HG03108 (cell line): ENCODE data around the gene SLC39A11.

ENCODE experiments used
- ATAC-seq: cut with Tn5 transposase; IDR thresholded peaks from one replicate; pipeline ENCODE4 v1.9.1; 2021; ENCODE audit warnings: moderate library complexity; ENCODE audit not compliant: unreplicated experiment

SLC39A11 gene

DNA sequence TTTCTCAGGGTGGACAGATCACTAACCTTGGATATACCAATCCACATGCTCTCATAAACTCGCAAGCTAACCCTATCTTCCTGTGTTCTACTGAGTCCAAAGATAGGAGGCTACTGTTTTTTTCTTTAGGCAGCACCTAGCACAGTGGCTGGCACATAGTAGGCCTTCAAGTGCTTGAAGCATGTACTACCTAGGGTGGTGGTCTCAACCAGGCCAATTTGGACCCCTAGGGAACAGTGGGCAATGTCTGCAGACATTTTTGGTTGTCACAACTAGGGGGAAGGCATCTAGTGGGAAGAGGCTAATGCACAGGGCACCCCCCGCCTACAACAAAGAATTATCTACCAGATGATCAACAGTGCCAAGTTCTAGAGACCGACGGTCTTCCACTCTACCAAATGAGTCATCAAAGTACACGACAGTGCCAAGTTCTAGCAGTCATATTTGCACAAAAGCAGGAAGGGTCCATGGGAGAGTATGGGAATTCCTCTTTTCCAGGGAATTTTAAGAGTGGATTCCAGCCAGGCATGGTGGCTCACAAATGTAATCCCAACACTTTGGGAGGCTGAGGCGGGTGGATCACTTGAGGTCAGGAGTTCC is 390.3 kb downstream of the SLC39A11 start:
- no peak for ATAC-seq

DNA sequence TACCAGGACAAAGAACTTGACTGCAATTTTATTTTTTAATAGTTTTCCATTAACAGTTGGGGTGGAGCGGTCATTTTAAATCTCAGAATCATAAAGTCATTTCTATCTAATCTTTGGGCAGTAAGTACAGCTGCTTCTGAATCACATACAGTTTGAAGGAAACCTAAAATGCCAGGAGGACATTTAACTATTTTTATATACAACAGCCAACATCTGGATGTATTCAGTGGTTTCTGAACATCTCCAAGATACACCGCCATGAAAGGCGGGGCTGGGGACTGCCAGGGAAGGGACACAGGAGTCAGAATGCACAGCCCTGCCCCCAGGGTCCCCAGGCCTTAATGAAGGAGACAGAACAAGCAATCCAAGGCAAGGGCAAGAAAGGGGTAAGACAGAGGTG is 392.3 kb downstream of the SLC39A11 start:
- no peak for ATAC-seq

DNA sequence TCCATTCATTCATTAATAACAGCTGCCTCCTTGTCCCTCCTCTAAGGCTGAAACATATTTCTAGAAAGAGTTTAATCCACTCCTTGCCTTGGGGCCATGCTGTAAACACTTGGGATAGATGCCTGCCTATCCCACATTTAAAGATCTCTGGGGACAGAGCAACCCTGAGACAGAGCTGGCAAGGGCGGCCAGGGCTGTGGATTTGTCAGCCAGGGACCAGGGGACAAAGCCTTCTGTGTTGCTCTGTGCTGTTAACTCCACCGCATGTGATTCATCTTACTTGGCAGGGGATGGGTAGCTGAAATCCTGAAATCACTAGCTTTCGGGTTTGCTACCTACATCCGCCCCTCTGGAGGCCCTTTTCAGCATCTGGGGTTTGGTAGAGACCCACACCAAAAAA is 392.9 kb downstream of the SLC39A11 start:
- ATAC-seq = no peak

DNA sequence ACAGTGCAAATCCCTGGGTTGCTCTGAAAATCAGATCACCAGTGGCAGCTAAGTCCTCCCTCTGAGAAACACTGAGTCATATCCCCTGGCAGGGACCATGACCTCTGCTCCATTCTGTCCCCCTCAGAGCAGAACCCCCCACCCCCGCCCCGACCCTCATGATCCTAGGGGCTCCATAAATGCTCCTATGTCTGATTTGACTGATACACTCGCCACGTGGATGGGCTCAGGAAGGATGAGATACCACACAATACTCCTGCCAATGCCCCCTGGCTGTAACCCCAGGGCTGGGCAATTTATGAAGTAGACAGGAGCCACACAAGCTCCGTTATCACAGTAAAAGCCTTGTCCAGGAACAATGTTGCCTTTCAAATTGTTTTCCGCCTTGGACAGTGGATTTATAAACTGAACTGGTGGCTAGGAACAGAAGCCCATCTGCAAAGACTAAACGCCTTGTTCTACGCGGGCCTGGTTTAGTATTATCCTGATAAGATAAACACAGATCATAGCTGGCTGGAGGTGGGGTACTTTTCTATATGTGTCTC is 394.8 kb downstream of the SLC39A11 start:
- no peak for ATAC-seq

DNA sequence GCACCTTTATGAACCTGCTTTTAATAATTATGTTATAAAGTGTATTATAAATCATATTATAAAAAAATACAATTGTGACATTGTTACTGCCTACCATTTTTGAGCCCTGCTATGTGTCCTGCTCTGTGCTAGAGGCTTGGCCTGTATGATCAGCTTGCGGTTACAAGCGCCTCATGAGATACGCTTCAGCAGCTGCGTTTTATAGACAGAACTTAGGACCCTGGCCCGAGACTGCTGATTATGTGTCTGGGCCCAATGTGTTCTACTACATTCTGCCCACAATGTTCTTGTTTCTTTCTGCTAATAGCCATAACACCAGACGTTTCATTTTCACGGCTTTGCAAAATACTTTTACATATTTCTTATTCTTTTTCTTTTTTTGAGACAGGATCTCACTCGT is 395.8 kb downstream of the SLC39A11 start:
- no peak for ATAC-seq

DNA sequence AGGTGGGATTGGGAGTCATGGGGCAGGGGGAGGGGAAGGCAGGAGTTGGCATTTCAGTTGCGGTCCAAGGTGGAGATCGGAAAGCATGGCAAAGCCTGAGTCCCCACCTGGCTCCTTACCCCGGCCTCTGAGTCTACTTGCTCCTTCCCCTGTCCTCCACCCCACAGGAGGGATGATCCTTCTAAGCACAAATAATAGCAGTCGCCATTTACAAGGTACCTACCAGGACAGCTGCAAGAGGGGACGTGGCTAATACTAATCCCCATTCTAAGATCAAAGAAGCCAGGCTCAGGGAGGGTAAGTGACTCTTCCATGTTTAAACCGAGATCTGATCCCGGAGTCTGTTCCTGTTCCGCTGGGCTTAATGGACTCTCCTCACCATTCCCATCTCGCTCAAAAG is 396.3 kb downstream of the SLC39A11 start:
- ATAC-seq = no peak

DNA sequence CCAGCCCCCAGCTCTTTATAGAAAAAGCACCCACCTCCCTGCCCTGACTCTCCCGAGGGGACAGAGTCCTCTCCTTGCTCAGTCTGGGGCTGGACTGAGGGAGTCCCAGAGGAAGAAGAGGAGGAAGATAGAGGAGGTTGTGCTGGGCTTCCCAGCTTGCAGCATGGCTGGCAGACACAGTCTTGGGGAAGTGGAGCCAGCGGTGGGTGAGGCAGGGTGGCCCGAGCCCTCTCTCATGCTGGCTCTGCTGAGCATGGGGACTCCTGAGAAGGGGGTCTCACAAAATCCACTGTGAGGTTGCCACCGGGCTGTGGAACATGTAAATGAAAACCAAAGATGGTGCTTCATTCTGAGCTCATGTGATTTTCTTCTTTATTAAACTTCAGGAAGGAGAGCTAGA is 398.5 kb downstream of the SLC39A11 start:
- no peak for ATAC-seq

DNA sequence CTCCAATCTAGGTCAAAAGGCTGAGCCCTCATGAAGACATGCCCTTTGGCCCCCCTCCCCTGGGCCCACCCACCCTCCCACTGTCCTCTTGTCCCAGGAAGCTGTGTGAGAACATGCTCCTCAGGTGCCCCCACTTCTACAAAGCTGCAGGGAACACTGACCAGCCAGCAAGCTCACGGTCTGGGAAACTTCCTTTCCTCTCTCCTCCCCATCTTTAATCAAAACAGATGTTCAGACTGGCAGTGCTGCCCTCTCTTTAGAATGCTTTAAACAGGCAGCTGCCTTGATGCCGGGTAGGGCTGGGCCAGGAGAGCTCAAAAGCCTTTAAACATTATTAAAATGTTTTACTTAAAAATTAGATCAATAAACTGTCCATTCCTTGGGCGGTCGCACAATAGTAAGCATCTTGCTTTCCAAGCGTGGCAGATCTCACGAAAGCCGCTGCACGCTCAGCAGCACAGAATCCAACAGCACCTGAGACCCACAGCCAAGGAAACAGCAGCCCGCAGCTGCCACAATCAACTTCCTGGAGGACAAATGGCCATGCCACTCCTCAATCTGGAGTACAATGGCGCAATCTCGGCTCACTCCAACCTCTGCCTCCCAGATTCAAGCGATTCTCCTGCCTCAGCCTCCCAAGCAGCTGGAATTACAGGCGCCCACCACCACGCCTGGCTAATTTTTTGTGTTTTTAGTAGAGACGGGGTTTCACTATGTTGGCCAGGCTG is 399.2 kb downstream of the SLC39A11 start:
- no peak for ATAC-seq

DNA sequence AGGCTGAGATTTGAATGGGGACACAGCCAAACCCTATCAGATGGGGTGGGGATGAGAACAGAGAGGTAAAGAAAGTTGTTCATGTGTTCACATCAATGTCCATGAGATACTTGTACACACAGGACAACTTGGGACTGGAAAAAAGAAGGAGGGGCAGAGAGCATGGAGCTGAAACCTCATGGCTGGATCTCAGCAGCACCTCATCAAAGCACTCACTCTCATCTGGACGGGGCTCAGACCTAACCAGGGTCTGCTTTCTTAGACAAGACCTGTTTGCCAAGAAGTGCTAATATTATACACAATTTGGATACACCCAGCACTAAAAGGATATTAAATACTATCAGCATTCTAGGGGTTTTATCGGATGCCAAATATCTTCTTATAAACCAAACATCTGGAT is 399.8 kb downstream of the SLC39A11 start:
- ATAC-seq = no peak

DNA sequence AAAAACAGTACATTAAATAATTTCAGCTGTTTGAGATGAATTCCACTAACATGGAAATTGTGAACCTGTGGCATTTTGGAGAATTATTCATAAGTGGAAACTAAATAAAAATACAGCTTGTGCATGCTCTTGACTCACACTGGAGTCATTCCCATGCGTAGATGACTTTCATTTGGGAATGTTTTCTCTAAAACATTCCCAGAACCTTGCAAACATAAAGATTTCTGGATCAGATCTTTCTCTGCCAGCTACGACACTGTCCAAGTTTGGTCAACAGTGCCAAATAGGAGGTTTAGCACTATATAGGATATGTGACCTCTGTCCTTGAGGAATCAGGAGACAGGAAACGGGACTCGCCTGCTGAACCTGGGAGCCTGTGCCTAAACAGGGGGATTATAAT is 400.9 kb downstream of the SLC39A11 start:
- ATAC-seq = no peak

DNA sequence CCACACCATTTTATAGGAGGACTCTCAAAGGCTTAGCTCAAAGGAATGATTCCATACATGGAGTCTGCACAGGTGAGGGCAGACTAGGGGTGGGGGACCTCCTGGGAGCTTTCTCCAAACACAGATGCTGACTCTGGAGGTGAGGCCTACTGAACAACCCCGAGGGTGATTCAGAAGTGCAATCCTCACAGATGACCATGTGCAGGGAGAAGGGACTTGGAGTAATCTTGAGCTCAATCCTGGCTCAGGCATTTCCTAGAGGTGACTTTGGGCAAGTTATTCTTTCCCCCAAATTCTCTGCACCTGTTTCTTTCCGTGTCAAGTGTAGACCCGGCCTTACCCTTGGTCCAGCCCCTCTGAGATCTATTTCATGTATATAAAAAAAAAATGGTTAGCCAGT is 401.5 kb downstream of the SLC39A11 start:
- no peak for ATAC-seq

DNA sequence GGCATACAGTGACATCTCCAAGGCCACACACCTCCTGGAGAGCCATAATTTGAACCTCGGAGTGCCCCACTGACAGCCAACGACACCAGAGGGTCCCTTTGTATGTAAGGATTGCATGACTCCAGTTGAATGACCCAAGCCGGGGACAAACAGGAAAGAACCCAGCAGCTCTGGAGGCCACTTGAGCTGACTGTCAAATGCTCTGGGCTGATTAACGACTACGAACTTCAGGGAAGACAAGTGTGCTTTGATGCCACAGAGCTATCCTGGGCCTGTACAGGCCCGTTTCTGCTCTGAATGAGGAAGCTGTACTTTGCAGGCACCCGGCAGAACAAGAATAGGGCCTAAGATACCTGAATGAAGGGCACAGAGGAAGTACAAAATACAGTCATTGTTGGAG is 404.6 kb downstream of the SLC39A11 start:
- no peak for ATAC-seq

DNA sequence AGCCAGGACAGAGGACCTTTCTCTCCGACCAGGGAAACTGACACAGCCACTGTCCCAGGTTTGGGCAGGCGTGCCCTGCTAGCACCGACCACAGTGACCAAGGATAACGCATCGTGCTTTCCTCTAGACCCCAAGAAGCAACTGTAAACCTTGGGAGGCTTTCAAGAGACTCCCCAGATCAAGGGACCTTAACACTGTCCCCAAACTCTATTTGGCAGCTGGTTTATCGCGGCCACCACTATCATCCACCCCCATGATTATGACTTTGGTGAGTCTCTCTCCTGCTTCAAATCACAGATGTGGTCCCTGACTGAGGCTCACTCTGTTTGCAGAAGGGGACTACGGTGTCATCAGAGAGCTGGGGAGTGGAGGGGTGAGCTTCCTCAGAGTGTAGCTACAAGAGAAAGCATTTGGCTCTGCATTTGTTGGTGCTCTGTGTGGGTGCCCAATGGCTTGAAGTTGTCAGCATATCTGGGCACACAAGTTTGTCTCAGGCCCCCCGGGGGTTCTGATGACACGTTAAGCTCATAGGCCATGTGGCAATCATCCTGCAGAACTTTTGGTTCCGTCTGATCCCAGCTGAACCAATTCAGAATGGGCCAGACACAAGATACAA is 408.0 kb downstream of the SLC39A11 start:
- ATAC-seq = no peak

DNA sequence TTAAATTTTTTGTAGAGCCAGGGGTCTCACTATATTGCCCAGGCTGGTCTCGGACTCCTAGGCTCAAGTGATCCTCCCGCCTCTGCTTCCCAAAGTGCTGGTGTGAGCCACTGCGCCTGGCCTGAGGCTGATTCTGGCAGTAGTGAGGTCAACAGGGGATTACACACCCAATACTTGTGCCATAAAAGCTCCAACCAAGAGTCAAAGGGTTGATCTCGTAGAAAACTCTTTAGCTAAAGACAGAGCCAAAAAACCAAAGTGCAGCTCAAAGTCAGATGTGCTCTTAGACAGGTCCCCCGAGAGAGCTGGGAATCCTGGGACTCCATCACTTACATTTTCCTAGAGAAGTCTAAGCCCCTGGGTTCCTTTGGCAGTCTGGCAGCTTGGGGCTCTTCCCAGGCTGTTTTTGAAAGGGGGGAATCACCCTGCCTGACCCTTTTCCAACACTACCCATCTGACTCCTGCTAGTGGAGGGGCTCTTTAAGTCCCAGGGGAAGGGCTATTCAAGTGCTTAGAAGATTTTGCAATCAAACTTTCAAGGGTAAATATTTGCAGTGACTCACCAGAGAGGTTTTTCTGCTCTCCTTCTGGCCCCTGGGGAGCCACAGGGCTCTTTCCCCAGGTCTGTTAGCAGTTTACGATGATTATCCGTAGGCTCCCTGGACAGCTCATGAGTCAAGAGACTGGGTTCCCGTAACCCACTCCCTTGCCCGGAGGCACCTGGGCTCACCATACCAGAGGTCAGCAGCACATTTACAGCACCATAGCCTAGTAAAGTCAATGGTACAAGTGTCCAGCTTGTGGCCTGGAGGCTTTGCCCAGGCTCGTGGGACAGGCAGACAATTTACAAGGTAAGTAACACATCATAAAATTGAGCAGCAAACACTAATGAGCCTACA is 408.7 kb downstream of the SLC39A11 start:
- no peak for ATAC-seq

DNA sequence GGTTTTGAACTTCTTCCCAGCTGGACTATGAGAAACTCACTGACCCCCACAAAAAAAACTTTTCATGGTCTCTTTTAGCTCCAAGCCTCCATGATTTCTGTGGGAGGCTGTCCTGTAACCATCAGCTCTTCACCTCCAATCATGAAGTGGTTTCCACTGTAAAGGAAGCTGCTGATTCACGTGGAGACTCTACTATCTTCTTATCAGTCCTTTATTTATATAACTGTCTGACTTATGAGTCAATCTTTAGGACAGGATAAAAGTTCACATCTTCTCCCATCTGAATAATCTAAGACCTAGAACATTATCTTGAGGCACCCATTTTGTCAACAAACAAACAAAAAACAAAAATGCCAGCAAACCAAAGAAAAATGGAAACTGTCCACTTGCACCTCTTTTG is 409.9 kb downstream of the SLC39A11 start:
- ATAC-seq = no peak

DNA sequence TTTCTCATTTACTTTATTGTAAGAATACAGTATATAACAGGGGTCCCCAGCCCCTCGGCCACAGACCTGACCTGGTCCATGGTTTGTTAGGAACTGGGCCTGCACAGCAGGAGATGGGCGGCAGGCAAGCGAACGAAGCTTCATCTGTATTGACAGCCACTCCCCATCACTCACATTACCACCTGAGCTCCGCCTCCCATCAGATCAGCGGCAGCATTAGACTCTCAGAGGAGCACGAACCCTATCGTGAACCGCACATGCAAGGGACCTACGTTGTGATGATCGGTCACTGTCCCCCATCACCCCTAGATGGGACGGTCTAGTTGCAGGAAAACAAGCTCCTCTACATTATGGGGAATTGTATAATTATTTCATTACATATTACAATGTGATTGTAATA is 410.6 kb downstream of the SLC39A11 start:
- no peak for ATAC-seq

DNA sequence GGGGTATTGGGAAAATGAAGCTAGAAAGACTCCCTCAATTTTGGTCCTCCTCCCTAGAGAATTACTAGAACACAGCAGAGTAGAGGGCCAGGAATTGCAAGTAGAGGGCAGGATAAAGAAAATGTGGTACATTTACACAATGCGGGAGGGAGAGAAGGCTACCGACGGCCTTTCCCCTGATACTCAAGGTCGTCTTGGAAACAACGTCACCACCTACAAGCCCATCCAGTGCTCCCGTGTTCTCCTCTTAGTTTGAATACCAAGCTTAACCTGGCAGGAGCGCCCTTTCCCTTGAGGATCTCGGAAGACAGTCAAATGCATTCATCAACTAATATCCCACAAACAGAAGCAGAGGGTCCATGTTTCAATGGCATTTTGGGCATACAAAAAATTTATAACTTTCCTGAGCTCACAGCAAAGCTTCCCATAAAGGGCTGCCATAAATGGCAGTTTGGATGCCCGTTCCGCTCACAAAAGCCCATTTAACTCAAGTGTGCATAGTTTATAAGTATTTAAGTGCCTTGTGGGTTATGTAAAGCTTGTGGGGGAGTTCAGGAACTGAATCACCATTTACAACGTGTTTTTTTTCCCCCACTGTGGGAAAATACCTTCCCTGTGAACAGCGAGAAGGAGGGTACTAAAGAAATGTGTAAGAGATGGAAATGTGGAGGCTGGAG is 414.6 kb downstream of the SLC39A11 start:
- ATAC-seq = no peak

DNA sequence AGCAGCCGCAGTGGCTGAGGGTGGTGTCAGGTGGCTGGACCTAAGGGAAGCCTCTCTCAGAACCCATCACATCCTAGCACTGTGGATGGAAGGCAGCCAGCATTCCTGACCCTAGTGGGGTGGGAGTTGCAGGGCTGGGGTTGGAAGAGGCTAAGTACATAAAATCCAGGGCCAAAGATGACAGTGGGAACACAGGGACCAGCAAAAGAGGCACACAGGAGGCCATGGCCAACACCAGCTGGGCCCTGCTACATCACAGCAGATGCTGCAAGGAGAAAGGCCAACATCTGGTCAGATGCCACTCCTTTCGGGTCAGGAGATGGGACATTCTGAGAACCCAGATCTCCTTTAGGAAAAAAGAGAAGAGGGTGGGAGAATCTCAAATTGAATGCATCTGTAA is 415.4 kb downstream of the SLC39A11 start:
- ATAC-seq = no peak

DNA sequence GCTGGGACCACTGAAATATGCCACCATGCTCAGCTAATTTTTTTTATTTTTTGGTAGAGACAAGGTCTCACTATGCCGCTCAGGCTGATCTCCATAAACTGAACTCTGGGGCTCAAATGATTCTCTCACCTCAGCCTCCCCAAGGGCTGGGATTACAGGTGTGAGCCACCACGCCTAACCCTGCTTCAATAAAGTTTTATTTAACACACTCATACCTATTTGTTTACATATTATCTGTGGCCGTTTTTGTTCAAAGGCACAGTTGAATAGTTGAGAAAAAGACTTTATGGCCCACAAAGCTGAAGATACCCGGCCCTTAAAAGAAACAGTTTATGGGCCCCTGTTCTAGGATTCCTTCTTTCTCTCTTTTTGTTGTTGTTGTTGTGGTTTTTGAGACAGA is 419.8 kb downstream of the SLC39A11 start:
- no peak for ATAC-seq

DNA sequence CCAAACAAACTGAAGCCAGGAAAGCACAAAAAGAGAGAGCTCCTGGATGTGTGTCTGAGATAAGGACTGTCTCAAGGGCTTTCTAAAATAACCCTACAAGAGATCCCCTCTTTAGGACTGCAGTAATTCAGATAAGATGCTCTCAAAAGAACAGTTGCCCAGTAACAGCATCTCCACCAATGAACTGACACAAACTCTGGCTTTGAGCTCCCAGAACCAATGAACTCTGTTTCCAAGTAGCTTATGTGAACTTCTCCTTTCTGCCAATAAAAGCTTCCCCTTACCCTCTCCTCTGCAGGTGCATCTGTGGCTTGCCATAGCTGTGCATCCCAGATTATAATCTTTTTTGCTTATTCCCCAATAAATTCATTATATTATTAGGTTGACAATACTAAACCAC is 421.5 kb downstream of the SLC39A11 start:
- ATAC-seq = no peak
